Measurements from ENCODE around the gene PHAF1. TPM values are rescaled to one million over a fixed set of nuclear protein-coding genes. Genes with fewer than 3 reads are reported as not detected.

Gene PHAF1
- total RNA-seq, 1 experiment from 2014 or later: 34.4 TPM

GRCh38 chr16:67141391-67141790 is 31.6 kb downstream of the PHAF1 start:
- no peak for DNase-seq
- BruUV-seq (replicated peaks): no TSS peak
- H3K27ac Mint-ChIP-seq (ENCODE audit: unreplicated experiment): no peak overlapping the region
- H3K4me3 ChIP-seq (ENCODE audit: low read depth, low read length): no peak overlapping the region
- no peaks in the 10 kb centered on the region for H3K27me3 Mint-ChIP-seq (ENCODE audit: insufficient read depth, unreplicated experiment)
- H3K4me3 Mint-ChIP-seq (ENCODE audit: unreplicated experiment): no peak overlapping the region
- H3K36me3 Mint-ChIP-seq (ENCODE audit: insufficient read depth, unreplicated experiment): peaks cover 91% of the 10 kb centered on the region
- no peaks in the 10 kb centered on the region for H3K9me3 ChIP-seq
- no peaks in the 10 kb centered on the region for H3K4me1 ChIP-seq
- no peaks in the 10 kb centered on the region for H3K4me1 Mint-ChIP-seq (ENCODE audit: low read depth, unreplicated experiment)
- no peaks in the 10 kb centered on the region for H3K9me3 Mint-ChIP-seq (ENCODE audit: unreplicated experiment)
- CTCF ChIA-PET: interaction anchor here (0.9 to 1.3 kb wide), 2 partner anchors 14 to 29 kb away, joined by 3 to 4 read pairs; partner anchors contain the start of gene NOL3
- peaks cover 5% of the 10 kb centered on the region for H3K36me3 ChIP-seq (ENCODE audit: control insufficient read depth, insufficient read depth, low read length)
- POLR2A ChIA-PET: interaction anchor here (0.6 kb wide), 1 partner anchor 105 kb away, joined by 5 read pairs; no protein-coding TSS in a partner anchor
- intact Hi-C loops (cut with micrococcal nuclease; ENCODE audit: unreplicated experiment): no loop called here
- no peaks in the 10 kb centered on the region for H3K27me3 ChIP-seq (replicated peaks; ENCODE audit: control insufficient read depth, insufficient read depth, low read length)
- no peak for TF ChIP-seq CTCF (IDR thresholded peaks at IDR 0.05; ENCODE audit: insufficient read depth in 1 of 2, low read depth in 1 of 2, low read length in 1 of 2, severe bottlenecking in 1 of 2, unreplicated experiment in 1 of 2)

- no peaks in the 10 kb centered on the region for H3K9me3 ChIP-seq
- H3K4me1 Mint-ChIP-seq (ENCODE audit: low read depth, unreplicated experiment): no peaks in the 10 kb centered on the region
- H3K36me3 Mint-ChIP-seq (ENCODE audit: insufficient read depth, unreplicated experiment): peaks cover 84% of the 10 kb centered on the region
- H3K27me3 Mint-ChIP-seq (ENCODE audit: insufficient read depth, unreplicated experiment): no peaks in the 10 kb centered on the region
- H3K4me3 Mint-ChIP-seq (ENCODE audit: unreplicated experiment): no peak overlapping the region
- H3K4me1 ChIP-seq: no peaks in the 10 kb centered on the region
- intact Hi-C loops (cut with micrococcal nuclease; ENCODE audit: unreplicated experiment): no loop called here
- H3K27ac Mint-ChIP-seq (ENCODE audit: unreplicated experiment): no peak overlapping the region
- ChIA-PET POLR2A (interaction anchor here (0.6 kb wide), 1 partner anchor 105 kb away, joined by 5 read pairs; no protein-coding TSS in a partner anchor), CTCF (interaction anchor here (0.9 kb wide), 1 partner anchor 28 kb away, joined by 3 read pairs; the partner anchor contains the start of gene NOL3)
- no peak overlapping the region for H3K4me3 ChIP-seq (ENCODE audit: low read depth, low read length)
- TF ChIP-seq CTCF (IDR thresholded peaks at IDR 0.05; ENCODE audit: insufficient read depth in 1 of 2, low read depth in 1 of 2, low read length in 1 of 2, severe bottlenecking in 1 of 2, unreplicated experiment in 1 of 2): no peak
- no peak for DNase-seq
- BruUV-seq (replicated peaks): no TSS peak
- H3K27me3 ChIP-seq (replicated peaks; ENCODE audit: control insufficient read depth, insufficient read depth, low read length): no peaks in the 10 kb centered on the region
- H3K36me3 ChIP-seq (ENCODE audit: control insufficient read depth, insufficient read depth, low read length): peaks cover 7% of the 10 kb centered on the region
- no peaks in the 10 kb centered on the region for H3K9me3 Mint-ChIP-seq (ENCODE audit: unreplicated experiment)
Observed at GRCh38 chr16:67142342-67142741, 32.6 kb downstream of the PHAF1 start.

- DNase-seq: no peak
- no peak overlapping the region for H3K4me3 Mint-ChIP-seq (ENCODE audit: unreplicated experiment)
- TF ChIP-seq CTCF (IDR thresholded peaks at IDR 0.05; ENCODE audit: insufficient read depth in 1 of 2, low read depth in 1 of 2, low read length in 1 of 2, severe bottlenecking in 1 of 2, unreplicated experiment in 1 of 2): no peak
- peaks cover 82% of the 10 kb centered on the region for H3K36me3 Mint-ChIP-seq (ENCODE audit: insufficient read depth, unreplicated experiment)
- Histone ChIP-seq H3K4me1 (no peaks in the 10 kb centered on the region; the same call in 1 of the 2 replicates), H3K9me3 (no peaks in the 10 kb centered on the region), H3K36me3 (ENCODE audit: control insufficient read depth, insufficient read depth, low read length) (peaks cover 7% of the 10 kb centered on the region), H3K4me3 (ENCODE audit: low read depth, low read length) (no peak overlapping the region), H3K27me3 (replicated peaks; ENCODE audit: control insufficient read depth, insufficient read depth, low read length) (no peaks in the 10 kb centered on the region)
- BruUV-seq (replicated peaks): no TSS peak
- H3K27me3 Mint-ChIP-seq (ENCODE audit: insufficient read depth, unreplicated experiment): no peaks in the 10 kb centered on the region
- intact Hi-C loops (cut with micrococcal nuclease; ENCODE audit: unreplicated experiment): no loop called here
- ChIA-PET CTCF (interaction anchor here (1.3 kb wide), 1 partner anchor 10 kb away, joined by 3 read pairs; no protein-coding TSS in a partner anchor), POLR2A (no interaction called here)
- no peaks in the 10 kb centered on the region for H3K9me3 Mint-ChIP-seq (ENCODE audit: unreplicated experiment)
- H3K4me1 Mint-ChIP-seq (ENCODE audit: low read depth, unreplicated experiment): no peaks in the 10 kb centered on the region
- H3K27ac Mint-ChIP-seq (ENCODE audit: unreplicated experiment): no peak overlapping the region
Observed at GRCh38 chr16:67144943-67145342, 35.2 kb downstream of the PHAF1 start.

All from Caco-2 (cell line).